A549 (cell line): Measurements from ENCODE around the gene PBRM1. TPM values are rescaled to one million over a fixed set of nuclear protein-coding genes. Genes with fewer than 3 reads are reported as not detected.

Experiments used
- ATAC-seq, 2 experiments: fragments of 200-7000 bp in 1 of 2; fragments of >200 bp in 1 of 2; cut with Nextera tagmentation in 1 of 2; cut with Tn5 transposase in 1 of 2; 3 replicates each; pipeline versions ENCODE4 v1.8.0 to v1.9.1; 2018 to 2020; ENCODE audit warnings: mild to moderate bottlenecking in 1 of 2, moderate library complexity in 1 of 2
- CTCF ChIA-PET: fragments of 300-600 bp; sonication (Branson Sonifier 250); formaldehyde crosslinking; extraction: SDS; loops from one replicate; lab custom pipeline; 2021; ENCODE audit warnings: antibody characterized with exemption, inconsistent platforms; lab: Yijun Ruan, JAX
- POLR2A ChIA-PET: fragments of 350-600 bp; formaldehyde crosslinking; extraction: SDS; loops from one replicate; lab custom pipeline; 2021; ENCODE audit warnings: antibody characterized with exemption, inconsistent platforms; lab: Yijun Ruan, JAX
- DNase-seq, 2 experiments: peaks; one replicate each; pipeline versions ENCODE4 v3.0.0 to v3.0.0-alpha.2; 2011 to 2016; ENCODE audit warnings: low read depth in 1 of 2, low spot score in 1 of 2
- FAIRE-seq: peaks from 2 replicates; lab custom pipeline; 2011; peaks lifted over from hg19 to GRCh38; lab: Jason Lieb, UNC
- H3K27ac ChIP-seq, 2 experiments: fragments of >200 bp; sonication (Bioruptor Twin); formaldehyde crosslinking; 3 replicates each; pipeline ENCODE4 v1.5.1; 2016 to 2017
- H3K4me1 ChIP-seq: fragments of >200 bp; sonication (Bioruptor Twin); formaldehyde crosslinking; 3 replicates; pipeline ENCODE4 v1.6.1; 2016
- H3K4me2 ChIP-seq: fragments of >200 bp; sonication (Bioruptor Twin); formaldehyde crosslinking; 3 replicates; pipeline ENCODE4 v1.6.1; 2016
- H3K4me3 ChIP-seq: fragments of >200 bp; sonication (Bioruptor Twin); formaldehyde crosslinking; 3 replicates; pipeline ENCODE4 v1.5.1; 2016
- H3K9me3 ChIP-seq: fragments of >200 bp; sonication (Bioruptor Twin); formaldehyde crosslinking; 3 replicates; pipeline ENCODE4 v1.6.1; 2016
- ATOH8 ChIP-seq: fragments of 250-450 bp; sonication (Bioruptor Pico); IDR thresholded peaks from 2 replicates; pipeline ENCODE4 v1.5.0; 2020; ENCODE audit warnings: low read depth, mild to moderate bottlenecking, moderate library complexity
- CEBPB ChIP-seq, 2 experiments: fragments of >200 bp in 1 of 2; sonication (Bioruptor Twin) in 1 of 2; formaldehyde crosslinking in 1 of 2; IDR thresholded peaks; 2 replicates each; pipeline ENCODE4 v1.6.1; 2012 to 2016
- E2F6 ChIP-seq: IDR thresholded peaks from 2 replicates; pipeline ENCODE4 v1.6.1; 2012; ENCODE audit warnings: low read depth, borderline replicate concordance
- EHF ChIP-seq: fragments of 250-450 bp; sonication (Bioruptor Pico); IDR thresholded peaks from 2 replicates; pipeline ENCODE4 v1.5.0; 2020; ENCODE audit warnings: mild to moderate bottlenecking
- ESRRA ChIP-seq: fragments of 150-350 bp; IDR thresholded peaks from 2 replicates; pipeline ENCODE4 v1.6.1; 2014; ENCODE audit warnings: mild to moderate bottlenecking, low read length, borderline replicate concordance
- HES2 ChIP-seq: fragments of >200 bp; sonication (Bioruptor Twin); formaldehyde crosslinking; IDR thresholded peaks from 2 replicates; pipeline ENCODE4 v1.6.1; 2016
- HMGXB4 ChIP-seq: fragments of 250-450 bp; sonication (Bioruptor Pico); IDR thresholded peaks from 2 replicates; pipeline ENCODE4 v1.5.0; 2021; ENCODE audit warnings: mild to moderate bottlenecking, moderate library complexity, borderline replicate concordance
- JUNB ChIP-seq: fragments of >200 bp; sonication (Bioruptor Twin); formaldehyde crosslinking; IDR thresholded peaks from 2 replicates; pipeline ENCODE4 v1.6.1; 2016
- KDM1A ChIP-seq: fragments of 200-600 bp; sonication (generic); IDR thresholded peaks from 2 replicates; pipeline ENCODE4 v1.6.1; 2016; ENCODE audit warnings: low read depth, mild to moderate bottlenecking
- MAFK ChIP-seq: fragments of 450-650 bp; IDR thresholded peaks from 2 replicates; pipeline ENCODE4 v1.6.1; 2014; ENCODE audit not compliant: partially characterized antibody
- MAZ ChIP-seq: fragments of 150-350 bp; IDR thresholded peaks from 2 replicates; pipeline ENCODE4 v1.6.1; 2014; ENCODE audit warnings: antibody characterized with exemption, low read depth, low read length, borderline replicate concordance
- MYC ChIP-seq: IDR thresholded peaks from 2 replicates; pipeline ENCODE4 v1.6.1; 2012; ENCODE audit warnings: mild to moderate bottlenecking, inconsistent platforms, low read length, improper control_type of control experiment, borderline replicate concordance
- NR3C1 ChIP-seq: fragments of >200 bp; sonication (Bioruptor Twin); formaldehyde crosslinking; IDR thresholded peaks from 3 replicates; pipeline ENCODE4 v1.6.1; 2017
- PBX3 ChIP-seq: IDR thresholded peaks from 2 replicates; pipeline ENCODE4 v1.6.1; 2012
- POLR2AphosphoS2 ChIP-seq: conservative IDR thresholded peaks from 2 replicates; pipeline ENCODE4 v1.6.1; 2012; ENCODE audit warnings: low read length, improper control_type of control experiment, inconsistent platforms
- RAD21 ChIP-seq, 2 experiments: fragments of >200 bp in 1 of 2; sonication (Bioruptor Twin) in 1 of 2; formaldehyde crosslinking in 1 of 2; IDR thresholded peaks in 1 of 2; conservative IDR thresholded peaks in 1 of 2; 2 replicates in 1 of 2; 3 replicates in 1 of 2; pipeline ENCODE4 v1.6.1; 2012 to 2018; ENCODE audit warnings: inconsistent platforms in 1 of 2
- RARB ChIP-seq: fragments of 250-450 bp; sonication (Bioruptor Pico); IDR thresholded peaks from 2 replicates; pipeline ENCODE4 v1.8.0; 2021; ENCODE audit warnings: mild to moderate bottlenecking, moderate library complexity
- RFX5 ChIP-seq: fragments of 450-650 bp; IDR thresholded peaks from 2 replicates; pipeline ENCODE4 v1.7.1; 2014; ENCODE audit warnings: antibody characterized with exemption, mild to moderate bottlenecking, moderate library complexity
- RNF2 ChIP-seq: fragments of 200-600 bp; sonication (generic); IDR thresholded peaks from 2 replicates; pipeline ENCODE4 v1.6.1; 2016; ENCODE audit warnings: low read depth, mild to moderate bottlenecking, antibody characterized with exemption, moderate library complexity, borderline replicate concordance
- SMC3 ChIP-seq: fragments of >200 bp; sonication (Bioruptor Twin); formaldehyde crosslinking; IDR thresholded peaks from 3 replicates; pipeline ENCODE4 v1.6.1; 2018; ENCODE audit warnings: inconsistent platforms
- SREBF2 ChIP-seq: fragments of 450-650 bp; IDR thresholded peaks from 2 replicates; pipeline ENCODE4 v1.6.1; 2014; ENCODE audit warnings: mild to moderate bottlenecking, moderate library complexity
- TFCP2L1 ChIP-seq: fragments of 250-450 bp; sonication (Bioruptor Pico); IDR thresholded peaks from 2 replicates; pipeline ENCODE4 v1.5.0; 2021; ENCODE audit warnings: mild to moderate bottlenecking
- WGBS: methylation state at CpG from one replicate; pipeline ENCODE4 v1.1.6; 2017; ENCODE audit errors: missing lambda C conversion rate; 5-methylcytosine and 5-hydroxymethylcytosine counted together
- polyA plus RNA-seq, 4 experiments: library from polyadenylated mRNA; depleted of rRNA in 3 of 4; stranded (reverse); fragments of >200 nt; fragmentation: RNase III in 1 of 4; extraction: RNeasy Plus Mini Kit Qiagen cat#74134 plus additional on column Dnase treatment in 1 of 4; gene quantifications; 2 replicates in 3 of 4; 3 replicates in 1 of 4; pipeline ENCODE4 v1.2.3, GENCODE V29; 2011 to 2017

The PBRM1 gene
- polyA plus RNA-seq, 2 of the 4 experiments (the other 2 are of a cell fraction), result 15.0 to 21.6 TPM

GRCh38 chr3:52712291-52713212 lies 26.8 kb upstream of the PBRM1 start:
- H3K4me3 ChIP-seq, result no peak overlapping the region
- DNase-seq (no peak), ATAC-seq (no peak), FAIRE-seq (no peak)
- 93% methylated on average over 15 of the region's 17 CpGs for WGBS
- TF ChIP-seq SREBF2, result no peak
- TF ChIP-seq E2F6, result no peak
- TF ChIP-seq SMC3, result no peak
- TF ChIP-seq POLR2AphosphoS2, result no peak
- TF ChIP-seq MAFK, result no peak
- no peak for TF ChIP-seq HMGXB4
- no peak for TF ChIP-seq KDM1A
- TF ChIP-seq RAD21 (conservative IDR thresholded peaks at IDR 0.05 in 1 of 2, IDR thresholded peaks at IDR 0.05 in 1 of 2), result no peak
- TF ChIP-seq HES2, result no peak
- TF ChIP-seq NR3C1, result no peak
- no peak for TF ChIP-seq RFX5
- no peak for TF ChIP-seq RARB (CRISPR knock-in tag)
- no peak for TF ChIP-seq MAZ
- no peak for TF ChIP-seq CEBPB (IDR thresholded peaks at IDR 0.05)
- TF ChIP-seq PBX3, result no peak
- TF ChIP-seq ESRRA, result no peak
- no peak for TF ChIP-seq MYC
- TF ChIP-seq TFCP2L1 (CRISPR knock-in tag), result no peak
- TF ChIP-seq EHF (CRISPR knock-in tag), result no peak
- H3K4me1 ChIP-seq, result peaks cover 6% of the 10 kb centered on the region; the same call in 1 of the 3 replicates
- H3K9me3 ChIP-seq, result no peaks in the 10 kb centered on the region
- CTCF ChIA-PET, result no interaction called here
- H3K4me2 ChIP-seq, result no peak overlapping the region
- H3K27ac ChIP-seq, result no peak overlapping the region
- POLR2A ChIA-PET, result no interaction called here

GRCh38 chr3:52710512-52710911 lies 24.8 kb upstream of the PBRM1 start:
- ChIA-PET CTCF (no interaction called here), POLR2A (no interaction called here)
- TF ChIP-seq MYC (no peak), JUNB (no peak)
- Histone ChIP-seq H3K9me3 (no peaks in the 10 kb centered on the region), H3K27ac (no peak overlapping the region), H3K4me3 (no peak overlapping the region), H3K4me2 (no peak overlapping the region), H3K4me1 (peaks cover 13% of the 10 kb centered on the region; the same call in 1 of the 3 replicates)
- WGBS, result 95% methylated on average over 2 of the region's 2 CpGs
- no peak for FAIRE-seq
- ATAC-seq, result no peak
- no peak for DNase-seq

GRCh38 chr3:52707585-52707984 lies 21.9 kb upstream of the PBRM1 start:
- WGBS, result 90% methylated on average over 4 of the region's 4 CpGs
- DNase-seq (no peak), FAIRE-seq (no peak), ATAC-seq (no peak)
- TF ChIP-seq ATOH8 (CRISPR knock-in tag), result no peak
- TF ChIP-seq RNF2, result no peak
- H3K27ac ChIP-seq, result no peak overlapping the region
- no peaks in the 10 kb centered on the region for H3K9me3 ChIP-seq
- CTCF ChIA-PET, result no interaction called here
- peak overlapping the region; percentile 97 for H3K4me2 ChIP-seq
- H3K4me3 ChIP-seq, result peak overlapping the region; percentile 74; the same call in 2 of the 3 replicates
- peaks cover 25% of the 10 kb centered on the region for H3K4me1 ChIP-seq
- POLR2A ChIA-PET, result no interaction called here
